Esophagus muscularis mucosa (tissue), 4 donors: ENCODE measurements around the gene COL4A1.

Experiments used
- EP300 ChIP-seq: sonication (generic); formaldehyde crosslinking; IDR thresholded peaks from one replicate; pipeline ENCODE4 v1.6.1; 2017; ENCODE audit warnings: antibody characterized with exemption
- POLR2A ChIP-seq: fragments of 450-650 bp; IDR thresholded peaks from one replicate; pipeline ENCODE4 v1.6.1; 2017; ENCODE audit warnings: antibody characterized with exemption, moderate library complexity, mild to moderate bottlenecking, low read depth
- POLR2AphosphoS5 ChIP-seq, 2 donors: sonication (generic); formaldehyde crosslinking; IDR thresholded peaks; one replicate each; pipeline ENCODE4 v1.6.1; 2017; ENCODE audit warnings: antibody characterized with exemption in 2 of 2
- TF ChIP-seq, protein P1 (sequence below), 3 experiments: fragments of 200-600 bp in 2 of 3; fragments of 450-650 bp in 1 of 3; sonication (generic) in 2 of 3; IDR thresholded peaks; one replicate each; pipeline ENCODE4 v1.5.1; 2017 to 2019; ENCODE audit warnings: antibody characterized with exemption in 3 of 3, mild to moderate bottlenecking in 2 of 3, moderate library complexity in 1 of 3

DNA sequence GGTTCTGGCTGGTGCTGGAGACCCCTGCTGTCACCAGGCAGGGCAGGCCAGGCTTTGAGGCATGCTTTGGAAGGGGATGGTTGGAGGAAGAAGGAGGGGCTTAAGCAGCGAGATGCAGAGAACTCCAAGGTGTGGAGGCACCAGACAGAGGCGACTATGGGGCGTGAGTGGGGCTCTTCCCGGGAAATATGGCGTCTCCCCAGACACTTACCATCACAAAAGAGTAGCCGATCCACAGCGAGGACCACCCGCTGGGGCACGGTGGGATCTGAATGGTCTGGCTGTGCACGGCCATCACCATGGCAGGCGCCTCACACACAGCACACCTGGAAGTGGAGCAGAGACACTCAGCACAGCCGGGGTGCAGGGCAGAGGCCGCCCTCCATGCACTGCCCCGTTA, 151.9 kb downstream of the COL4A1 start:
- TF ChIP-seq POLR2A = no peak
- TF ChIP-seq, protein P1, sequence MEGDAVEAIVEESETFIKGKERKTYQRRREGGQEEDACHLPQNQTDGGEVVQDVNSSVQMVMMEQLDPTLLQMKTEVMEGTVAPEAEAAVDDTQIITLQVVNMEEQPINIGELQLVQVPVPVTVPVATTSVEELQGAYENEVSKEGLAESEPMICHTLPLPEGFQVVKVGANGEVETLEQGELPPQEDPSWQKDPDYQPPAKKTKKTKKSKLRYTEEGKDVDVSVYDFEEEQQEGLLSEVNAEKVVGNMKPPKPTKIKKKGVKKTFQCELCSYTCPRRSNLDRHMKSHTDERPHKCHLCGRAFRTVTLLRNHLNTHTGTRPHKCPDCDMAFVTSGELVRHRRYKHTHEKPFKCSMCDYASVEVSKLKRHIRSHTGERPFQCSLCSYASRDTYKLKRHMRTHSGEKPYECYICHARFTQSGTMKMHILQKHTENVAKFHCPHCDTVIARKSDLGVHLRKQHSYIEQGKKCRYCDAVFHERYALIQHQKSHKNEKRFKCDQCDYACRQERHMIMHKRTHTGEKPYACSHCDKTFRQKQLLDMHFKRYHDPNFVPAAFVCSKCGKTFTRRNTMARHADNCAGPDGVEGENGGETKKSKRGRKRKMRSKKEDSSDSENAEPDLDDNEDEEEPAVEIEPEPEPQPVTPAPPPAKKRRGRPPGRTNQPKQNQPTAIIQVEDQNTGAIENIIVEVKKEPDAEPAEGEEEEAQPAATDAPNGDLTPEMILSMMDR (IDR thresholded peaks at IDR 0.05) = no peak
- no peak for TF ChIP-seq POLR2AphosphoS5 (IDR thresholded peaks at IDR 0.05)
- TF ChIP-seq EP300 = no peak
